RWPE2 (cell line): ENCODE results near the gene EDN2.

Experiments used
- ATAC-seq: fragments of 200-7000 bp; cut with Tn5 transposase; 3 replicates; pipeline ENCODE4 v1.9.1; 2021; ENCODE audit warnings: low read depth
- DNase-seq: peaks from one replicate; pipeline ENCODE4 v3.0.0-alpha.2; 2020; ENCODE audit warnings: low spot score
- H3K27ac ChIP-seq: fragments of 450-650 bp; 2 replicates; pipeline ENCODE4 v1.5.1; 2017; ENCODE audit warnings: mild to moderate bottlenecking; ENCODE audit not compliant: poor library complexity, severe bottlenecking
- H3K27me3 ChIP-seq: fragments of 250-450 bp; sonication (Bioruptor Pico); 2 replicates; pipeline ENCODE4 v1.5.1; 2021; ENCODE audit warnings: mild to moderate bottlenecking, moderate library complexity; ENCODE audit not compliant: insufficient read depth, poor library complexity, severe bottlenecking
- H3K36me3 ChIP-seq: fragments of 250-450 bp; sonication (Bioruptor Pico); 2 replicates; pipeline ENCODE4 v1.5.1; 2020; ENCODE audit warnings: low read depth, mild to moderate bottlenecking, moderate library complexity
- H3K4me1 ChIP-seq: fragments of 250-450 bp; sonication (Bioruptor Pico); 2 replicates; pipeline ENCODE4 v1.5.1; 2021; ENCODE audit warnings: mild to moderate bottlenecking, moderate library complexity; ENCODE audit not compliant: insufficient read depth, poor library complexity, severe bottlenecking
- H3K4me3 ChIP-seq: fragments of 250-450 bp; sonication (Bioruptor Pico); 2 replicates; pipeline ENCODE4 v1.5.1; 2021; ENCODE audit warnings: mild to moderate bottlenecking, moderate library complexity; ENCODE audit not compliant: severe bottlenecking
- H3K9me3 ChIP-seq: fragments of 250-450 bp; sonication (Bioruptor Pico); 2 replicates; pipeline ENCODE4 v1.5.1; 2021; ENCODE audit warnings: mild to moderate bottlenecking, moderate library complexity; ENCODE audit not compliant: severe bottlenecking
- CTCF ChIP-seq: fragments of 450-650 bp; IDR thresholded peaks from one replicate; pipeline ENCODE4 v1.5.1; 2017; ENCODE audit warnings: mild to moderate bottlenecking, moderate library complexity; ENCODE audit not compliant: poor library complexity, severe bottlenecking

The EDN2 gene

GRCh38 chr1:41433501-41433900, 51.0 kb downstream of the EDN2 start:
- no peak overlapping the region for H3K27ac ChIP-seq
- no peaks in the 10 kb centered on the region for H3K36me3 ChIP-seq
- no peak for DNase-seq
- H3K27me3 ChIP-seq, result no peaks in the 10 kb centered on the region
- TF ChIP-seq CTCF, result no peak
- no peaks in the 10 kb centered on the region for H3K9me3 ChIP-seq
- ATAC-seq, result no peak
- H3K4me1 ChIP-seq, result peaks cover 8% of the 10 kb centered on the region
- H3K4me3 ChIP-seq, result no peak overlapping the region

- Histone ChIP-seq H3K36me3 (no peaks in the 10 kb centered on the region), H3K9me3 (no peaks in the 10 kb centered on the region), H3K4me3 (no peak overlapping the region), H3K27me3 (no peaks in the 10 kb centered on the region), H3K4me1 (peaks cover 10% of the 10 kb centered on the region), H3K27ac (no peak overlapping the region)
- peak; percentile 88 for TF ChIP-seq CTCF
- DNase-seq (peak; percentile 80), ATAC-seq (peak; percentile 83)
These were observed 51.8 kb downstream of the EDN2 start for GRCh38 chr1:41432481-41433280.

- Histone ChIP-seq H3K4me3 (no peak overlapping the region), H3K4me1 (peaks cover 10% of the 10 kb centered on the region), H3K27me3 (no peaks in the 10 kb centered on the region), H3K27ac (no peak overlapping the region), H3K9me3 (no peaks in the 10 kb centered on the region), H3K36me3 (no peaks in the 10 kb centered on the region)
- no peak for DNase-seq
- no peak for ATAC-seq
- no peak for TF ChIP-seq CTCF
These were observed 52.8 kb downstream of the EDN2 start for GRCh38 chr1:41431490-41432350.

- TF ChIP-seq CTCF, result no peak
- no peak for ATAC-seq
- H3K27ac ChIP-seq, result no peak overlapping the region
These were observed 53.9 kb downstream of the EDN2 start for GRCh38 chr1:41430582-41430981.

More at GRCh38 chr1:41430582-41430981, 53.9 kb downstream of the EDN2 start:
- Histone ChIP-seq H3K4me1 (peaks cover 10% of the 10 kb centered on the region), H3K36me3 (no peaks in the 10 kb centered on the region), H3K9me3 (no peaks in the 10 kb centered on the region), H3K4me3 (no peak overlapping the region), H3K27me3 (no peaks in the 10 kb centered on the region)
- no peak for DNase-seq
